ENCODE data around the gene ETHE1.
A peak's percentile ranks its signal among the peaks of the same experiment; 100 is the strongest.

Gene ETHE1

GRCh38 chr19:43503501-43504425 is 23.2 kb downstream of the ETHE1 start:
- no peak for TF ChIP-seq GATA1 (IDR thresholded peaks at IDR 0.05; ENCODE audit: low read depth, low read length)
- peak; percentile 71 for TF ChIP-seq POLR2A (IDR thresholded peaks at IDR 0.05; ENCODE audit: low read length)

GRCh38 chr19:43502419-43502976 is 24.5 kb downstream of the ETHE1 start:
- TF ChIP-seq POLR2A (IDR thresholded peaks at IDR 0.05; ENCODE audit: low read length) (no peak), GATA1 (IDR thresholded peaks at IDR 0.05; ENCODE audit: low read depth, low read length) (no peak)
- no peak for DNase-seq

More at GRCh38 chr19:43503501-43504425, 23.2 kb downstream of the ETHE1 start:
- peak; percentile 95 to 96 for DNase-seq

GRCh38 chr19:43501661-43502418 is 25.2 kb downstream of the ETHE1 start:
- DNase-seq, result no peak
- TF ChIP-seq POLR2A (IDR thresholded peaks at IDR 0.05; ENCODE audit: low read length) (no peak), GATA1 (IDR thresholded peaks at IDR 0.05; ENCODE audit: low read depth, low read length) (no peak)

GRCh38 chr19:43499042-43499441 is 28.0 kb downstream of the ETHE1 start:
- TF ChIP-seq GATA1 (IDR thresholded peaks at IDR 0.05; ENCODE audit: low read depth, low read length), result no peak
- DNase-seq, result no peak

GRCh38 chr19:43498233-43498842 is 28.7 kb downstream of the ETHE1 start:
- DNase-seq, result no peak
- TF ChIP-seq GATA1 (IDR thresholded peaks at IDR 0.05; ENCODE audit: low read depth, low read length) (no peak), POLR2A (IDR thresholded peaks at IDR 0.05; ENCODE audit: low read length) (no peak)

GRCh38 chr19:43496960-43497359 is 30.0 kb downstream of the ETHE1 start:
- DNase-seq, result no peak
- no peak for TF ChIP-seq GATA1 (IDR thresholded peaks at IDR 0.05; ENCODE audit: low read depth, low read length)
- no peak for TF ChIP-seq POLR2A (IDR thresholded peaks at IDR 0.05; ENCODE audit: low read length)

- TF ChIP-seq GATA1 (IDR thresholded peaks at IDR 0.05; ENCODE audit: low read depth, low read length), result no peak
- no peak for TF ChIP-seq POLR2A (IDR thresholded peaks at IDR 0.05; ENCODE audit: low read length)
- DNase-seq, result no peak
These were observed 31.9 kb downstream of the ETHE1 start for GRCh38 chr19:43495082-43495481.

GRCh38 chr19:43490759-43491158 is 36.2 kb downstream of the ETHE1 start:
- DNase-seq, result no peak
- TF ChIP-seq POLR2A (IDR thresholded peaks at IDR 0.05; ENCODE audit: low read length) (no peak), GATA1 (IDR thresholded peaks at IDR 0.05; ENCODE audit: low read depth, low read length) (no peak)

GRCh38 chr19:43489979-43490599 is 36.9 kb downstream of the ETHE1 start:
- TF ChIP-seq GATA1 (IDR thresholded peaks at IDR 0.05; ENCODE audit: low read depth, low read length), result no peak
- TF ChIP-seq POLR2A (IDR thresholded peaks at IDR 0.05; ENCODE audit: low read length), result no peak
- no peak for DNase-seq

GRCh38 chr19:43489310-43489709 is 37.7 kb downstream of the ETHE1 start:
- TF ChIP-seq GATA1 (IDR thresholded peaks at IDR 0.05; ENCODE audit: low read depth, low read length), result no peak
- TF ChIP-seq POLR2A (IDR thresholded peaks at IDR 0.05; ENCODE audit: low read length), result no peak
- no peak for DNase-seq

GRCh38 chr19:43488179-43488578 is 38.8 kb downstream of the ETHE1 start:
- no peak for TF ChIP-seq GATA1 (IDR thresholded peaks at IDR 0.05; ENCODE audit: low read depth, low read length)
- TF ChIP-seq POLR2A (IDR thresholded peaks at IDR 0.05; ENCODE audit: low read length), result no peak
- DNase-seq, result no peak

- DNase-seq, result no peak
- TF ChIP-seq GATA1 (IDR thresholded peaks at IDR 0.05; ENCODE audit: low read depth, low read length), result no peak
- TF ChIP-seq POLR2A (IDR thresholded peaks at IDR 0.05; ENCODE audit: low read length), result no peak
These were observed 40.6 kb downstream of the ETHE1 start for GRCh38 chr19:43486412-43486811.

- TF ChIP-seq POLR2A (IDR thresholded peaks at IDR 0.05; ENCODE audit: low read length), result no peak
- no peak for TF ChIP-seq GATA1 (IDR thresholded peaks at IDR 0.05; ENCODE audit: low read depth, low read length)
- no peak for DNase-seq
These were observed 41.0 kb downstream of the ETHE1 start for GRCh38 chr19:43485951-43486350.
